ENCODE results near the gene ADARB2. TPM values are rescaled to one million over a fixed set of nuclear protein-coding genes. Genes with fewer than 3 reads are reported as not detected.
A peak's percentile ranks its signal among the peaks of the same experiment; 100 is the strongest.

Gene ADARB2
- total RNA-seq, 3 donors from 2014 or later: 0.31 to 4.2 TPM; not detected in 1

GRCh38 chr10:1217661-1218060 lies 519.7 kb downstream of the ADARB2 start:
- Histone ChIP-seq H3K36me3 (ENCODE audit: low read depth) (no peaks in the 10 kb centered on the region), H3K4me3 (no peak overlapping the region), H3K9me3 (no peaks in the 10 kb centered on the region), H3K4me1 (ENCODE audit: low read depth) (no peaks in the 10 kb centered on the region)
- intact Hi-C loops (cut with DNase I, micrococcal nuclease): no loop called here
- no peak for TF ChIP-seq CTCF (IDR thresholded peaks at IDR 0.05)
- ATAC-seq (no peak), DNase-seq (no peak)

- H3K4me3 ChIP-seq: no peak overlapping the region
These were observed 520.1 kb downstream of the ADARB2 start for GRCh38 chr10:1217237-1217587.

GRCh38 chr10:1216574-1217236 lies 520.6 kb downstream of the ADARB2 start:
- H3K4me1 ChIP-seq (ENCODE audit: low read depth): no peaks in the 10 kb centered on the region
- intact Hi-C loops (cut with DNase I, micrococcal nuclease): no loop called here
- H3K4me3 ChIP-seq: no peak overlapping the region
- H3K9me3 ChIP-seq: no peaks in the 10 kb centered on the region
- TF ChIP-seq CTCF (IDR thresholded peaks at IDR 0.05): no peak
- DNase-seq (no peak), ATAC-seq (no peak)
- H3K36me3 ChIP-seq (ENCODE audit: low read depth): no peaks in the 10 kb centered on the region

More at GRCh38 chr10:1217237-1217587, 520.1 kb downstream of the ADARB2 start:
- Histone ChIP-seq H3K36me3 (ENCODE audit: low read depth) (no peaks in the 10 kb centered on the region), H3K9me3 (no peaks in the 10 kb centered on the region), H3K4me1 (ENCODE audit: low read depth) (no peaks in the 10 kb centered on the region)
- no peak for TF ChIP-seq CTCF (IDR thresholded peaks at IDR 0.05)
- intact Hi-C loops (cut with DNase I, micrococcal nuclease): no loop called here
- no peak for ATAC-seq
- no peak for DNase-seq

- Histone ChIP-seq H3K9me3 (no peaks in the 10 kb centered on the region), H3K4me1 (ENCODE audit: low read depth) (no peaks in the 10 kb centered on the region), H3K4me3 (no peak overlapping the region), H3K36me3 (ENCODE audit: low read depth) (no peaks in the 10 kb centered on the region)
- intact Hi-C loops (cut with DNase I, micrococcal nuclease): no loop called here
- DNase-seq (peak in 1 of 3 donors; percentile 15), ATAC-seq (no peak)
- no peak for TF ChIP-seq CTCF (IDR thresholded peaks at IDR 0.05)
These were observed 521.3 kb downstream of the ADARB2 start for GRCh38 chr10:1215862-1216573.

GRCh38 chr10:1214882-1215540 lies 522.3 kb downstream of the ADARB2 start:
- DNase-seq: no peak
- Histone ChIP-seq H3K4me1 (ENCODE audit: low read depth) (no peaks in the 10 kb centered on the region), H3K4me3 (no peak overlapping the region), H3K36me3 (ENCODE audit: low read depth) (no peaks in the 10 kb centered on the region), H3K9me3 (no peaks in the 10 kb centered on the region)
- ATAC-seq: no peak
- intact Hi-C loops (cut with DNase I, micrococcal nuclease): no loop called here
- no peak for TF ChIP-seq CTCF (IDR thresholded peaks at IDR 0.05)
